Gastroesophageal sphincter (tissue), 4 donors: ENCODE results near the gene HIVEP2. TPM values are rescaled to one million over a fixed set of nuclear protein-coding genes. Genes with fewer than 3 reads are reported as not detected.

Experiments
- ATAC-seq: fragments of 150-250 bp; one replicate; pipeline ENCODE4 v1.9.1; 2016; ENCODE audit warnings: mild to moderate bottlenecking, moderate library complexity
- H3K27ac ChIP-seq, 4 donors: fragments of 200-600 bp; sonication (generic) in 3 of 4; 1 replicate in 3 of 4; 2 replicates in 1 of 4; pipeline ENCODE4 v1.5.1; 2016 to 2019
- H3K27me3 ChIP-seq: fragments of 200-600 bp; sonication (generic); one replicate; pipeline ENCODE4 v1.5.1; 2019
- H3K36me3 ChIP-seq, 2 donors: fragments of 200-600 bp; sonication (generic); one replicate each; pipeline ENCODE4 v1.5.1; 2019; ENCODE audit warnings: control low read depth in 1 of 2
- H3K4me1 ChIP-seq, 3 donors: fragments of 200-600 bp; sonication (generic); 1 replicate in 2 of 3; 2 replicates in 1 of 3; pipeline ENCODE4 v1.5.1; 2016 to 2019; ENCODE audit warnings: control low read depth in 2 of 3
- H3K4me3 ChIP-seq, 2 donors: fragments of 200-600 bp; sonication (generic); one replicate each; pipeline ENCODE4 v1.5.1; 2019; ENCODE audit warnings: mild to moderate bottlenecking in 1 of 2, moderate library complexity in 1 of 2
- H3K9me3 ChIP-seq, 3 donors: fragments of 200-600 bp; sonication (generic); one replicate each; pipeline ENCODE4 v1.5.1; 2017 to 2019; ENCODE audit warnings: control low read depth in 2 of 3
- CTCF ChIP-seq, 4 experiments: fragments of 200-600 bp in 2 of 4; fragments of 450-650 bp in 2 of 4; sonication (generic) in 1 of 4; IDR thresholded peaks; one replicate each; pipeline ENCODE4 v1.5.1; 2017 to 2019; ENCODE audit warnings: antibody characterized with exemption in 4 of 4, mild to moderate bottlenecking in 2 of 4, moderate library complexity in 2 of 4
- EP300 ChIP-seq: sonication (generic); formaldehyde crosslinking; IDR thresholded peaks from one replicate; pipeline ENCODE4 v1.6.1; 2017; ENCODE audit warnings: antibody characterized with exemption, mild to moderate bottlenecking
- POLR2A ChIP-seq, 2 donors: fragments of 450-650 bp; IDR thresholded peaks; one replicate each; pipeline ENCODE4 v1.6.1; 2017; ENCODE audit warnings: antibody characterized with exemption in 2 of 2, mild to moderate bottlenecking in 2 of 2, moderate library complexity in 1 of 2
- POLR2AphosphoS5 ChIP-seq: sonication (generic); formaldehyde crosslinking; IDR thresholded peaks from one replicate; pipeline ENCODE4 v1.6.1; 2017; ENCODE audit warnings: antibody characterized with exemption
- WGBS, 2 donors: methylation state at CpG; one replicate each; pipeline ENCODE4 v1.1.5; 2018; ENCODE audit warnings: low coverage in 1 of 2; 5-methylcytosine and 5-hydroxymethylcytosine counted together
- total RNA-seq, 4 donors: library from RNA; depleted of rRNA; stranded (reverse); fragments of >200 nt; gene quantifications; one replicate each; pipeline ENCODE4 v1.1.0, GENCODE V29; 2016

Gene HIVEP2
- total RNA-seq, 4 donors from 2014 or later, result 17.1 to 28.1 (median 24.9) TPM

- Histone ChIP-seq H3K4me1 (peaks cover 0 to 54% (median 0%) of the 10 kb centered on the region in 3 donors), H3K36me3 (no peaks in the 10 kb centered on the region), H3K27me3 (no peaks in the 10 kb centered on the region), H3K27ac (no peak overlapping the region), H3K9me3 (no peaks in the 10 kb centered on the region), H3K4me3 (no peak overlapping the region)
- no peak for TF ChIP-seq EP300
- no peak for TF ChIP-seq POLR2AphosphoS5
- TF ChIP-seq POLR2A (IDR thresholded peaks at IDR 0.05), result no peak
- TF ChIP-seq CTCF (IDR thresholded peaks at IDR 0.05), result no peak
- no peak for ATAC-seq
- 93% methylated on average over 21 of the region's 21 CpGs for WGBS, 2 donors
Measured at GRCh38 chr6:142935553-142936517, 9.1 kb downstream of the HIVEP2 start.

DNA sequence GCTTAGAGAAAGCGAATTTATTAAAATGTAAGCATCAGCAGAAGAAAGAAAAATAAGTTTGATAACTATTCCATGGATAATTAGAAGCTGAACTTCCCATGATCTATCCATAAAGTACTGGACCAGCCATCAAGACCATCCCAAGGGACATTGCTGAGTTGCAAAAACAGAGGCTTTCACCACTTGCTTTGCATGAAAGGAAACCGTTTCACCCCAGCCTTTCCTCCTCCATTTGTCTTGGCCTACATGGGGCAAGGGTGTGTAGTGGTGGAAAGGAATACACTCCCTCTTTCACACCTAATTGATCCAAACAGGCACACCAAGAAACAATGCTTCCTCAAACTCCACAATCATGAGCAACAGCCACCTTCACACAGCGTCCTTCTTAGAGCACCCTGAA, 10.4 kb downstream of the HIVEP2 start:
- H3K36me3 ChIP-seq, result no peaks in the 10 kb centered on the region
- H3K4me1 ChIP-seq, result peaks cover 0 to 47% (median 0%) of the 10 kb centered on the region in 3 donors
- 72 to 81% methylated on average over 2 of the region's 3 CpGs for WGBS, 2 donors
- no peaks in the 10 kb centered on the region for H3K27me3 ChIP-seq
- ATAC-seq, result no peak
- no peaks in the 10 kb centered on the region for H3K9me3 ChIP-seq
- TF ChIP-seq POLR2A (IDR thresholded peaks at IDR 0.05) (no peak), CTCF (IDR thresholded peaks at IDR 0.05) (no peak), POLR2AphosphoS5 (no peak), EP300 (no peak)
- H3K27ac ChIP-seq, result no peak overlapping the region
- H3K4me3 ChIP-seq, result no peak overlapping the region

DNA sequence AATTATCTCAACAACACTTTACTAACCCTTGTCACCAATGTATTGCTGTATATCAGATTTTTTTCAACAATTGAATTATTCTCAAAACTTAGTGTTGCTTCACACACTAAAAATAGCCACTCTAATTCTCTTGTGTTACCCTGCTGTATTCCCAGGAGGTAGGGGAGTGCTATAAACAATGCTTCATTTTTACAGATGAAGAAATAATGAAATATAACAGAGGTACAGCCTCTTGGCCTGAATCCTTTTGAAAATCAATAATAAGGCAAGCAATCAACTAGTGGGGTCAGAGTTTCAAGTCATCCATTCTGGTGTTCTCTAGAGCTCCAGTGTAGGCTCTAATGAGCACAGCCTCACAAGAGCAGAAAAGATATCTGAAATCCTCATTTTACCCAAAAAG, 10.9 kb downstream of the HIVEP2 start:
- Histone ChIP-seq H3K27me3 (no peaks in the 10 kb centered on the region), H3K36me3 (no peaks in the 10 kb centered on the region), H3K27ac (no peak overlapping the region), H3K9me3 (no peaks in the 10 kb centered on the region), H3K4me3 (no peak overlapping the region), H3K4me1 (peaks cover 0 to 42% (median 0%) of the 10 kb centered on the region in 3 donors)
- TF ChIP-seq CTCF (IDR thresholded peaks at IDR 0.05) (no peak), EP300 (no peak), POLR2A (IDR thresholded peaks at IDR 0.05) (no peak), POLR2AphosphoS5 (no peak)
- ATAC-seq, result no peak

DNA sequence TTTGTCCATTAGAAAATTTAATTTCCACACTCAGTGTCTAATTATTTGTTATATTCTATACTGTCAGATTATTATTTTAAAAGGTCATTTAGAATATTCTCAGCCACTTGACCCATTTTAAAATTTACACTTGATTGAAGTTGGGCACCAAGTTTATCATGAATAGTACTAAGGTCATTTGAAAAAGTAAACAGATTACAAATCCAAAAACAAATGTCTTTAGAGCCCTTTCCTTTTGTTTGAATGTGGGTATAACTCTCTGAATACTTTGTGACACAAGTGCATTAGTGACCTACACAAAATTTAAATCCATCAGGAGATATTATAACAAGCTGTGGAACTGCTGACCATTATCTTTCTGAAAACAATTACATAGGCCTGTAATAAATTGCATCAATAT, 11.3 kb downstream of the HIVEP2 start:
- no peak for ATAC-seq

More for the DNA sequence above, 11.3 kb downstream of the HIVEP2 start:
- Histone ChIP-seq H3K27me3 (no peaks in the 10 kb centered on the region), H3K27ac (no peak overlapping the region), H3K4me3 (no peak overlapping the region), H3K36me3 (no peaks in the 10 kb centered on the region), H3K9me3 (no peaks in the 10 kb centered on the region), H3K4me1 (peaks cover 0 to 41% (median 0%) of the 10 kb centered on the region in 3 donors)
- no peak for TF ChIP-seq CTCF (IDR thresholded peaks at IDR 0.05)
- TF ChIP-seq EP300, result no peak
- no peak for TF ChIP-seq POLR2A (IDR thresholded peaks at IDR 0.05)
- TF ChIP-seq POLR2AphosphoS5, result no peak
